ENCODE measurements around the gene FBXW11.
"Not testable (repeated sequence)": the region's sequence is repeated elsewhere in the genome, so short reads cannot be mapped to it uniquely, and the experiment has no call there.

The FBXW11 gene

DNA sequence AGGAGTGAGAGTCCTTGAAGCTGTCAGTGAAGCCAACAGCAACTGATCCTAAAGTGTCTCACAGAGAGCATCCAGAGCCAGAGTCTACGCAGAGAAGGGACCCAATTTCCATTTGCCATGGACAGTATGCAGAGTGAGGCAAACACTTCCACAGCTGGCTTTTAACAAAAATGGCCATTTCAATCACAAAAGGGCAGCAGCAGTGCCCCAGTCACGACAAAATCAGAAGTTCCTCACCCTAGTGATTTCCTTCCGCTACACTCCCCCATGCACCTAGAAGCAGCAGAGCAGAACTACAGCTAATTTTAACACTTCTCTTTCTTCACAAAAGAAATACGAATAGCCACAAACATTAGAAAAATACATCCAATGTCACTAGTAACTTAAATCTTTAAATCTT, 27.9 kb downstream of the FBXW11 start:
- peak in 1 of 2 experiments; percentile 36 for DNase-seq (ENCODE audit: low read depth in 1 of 2, low spot score in 1 of 2)
- TF ChIP-seq, protein P1, sequence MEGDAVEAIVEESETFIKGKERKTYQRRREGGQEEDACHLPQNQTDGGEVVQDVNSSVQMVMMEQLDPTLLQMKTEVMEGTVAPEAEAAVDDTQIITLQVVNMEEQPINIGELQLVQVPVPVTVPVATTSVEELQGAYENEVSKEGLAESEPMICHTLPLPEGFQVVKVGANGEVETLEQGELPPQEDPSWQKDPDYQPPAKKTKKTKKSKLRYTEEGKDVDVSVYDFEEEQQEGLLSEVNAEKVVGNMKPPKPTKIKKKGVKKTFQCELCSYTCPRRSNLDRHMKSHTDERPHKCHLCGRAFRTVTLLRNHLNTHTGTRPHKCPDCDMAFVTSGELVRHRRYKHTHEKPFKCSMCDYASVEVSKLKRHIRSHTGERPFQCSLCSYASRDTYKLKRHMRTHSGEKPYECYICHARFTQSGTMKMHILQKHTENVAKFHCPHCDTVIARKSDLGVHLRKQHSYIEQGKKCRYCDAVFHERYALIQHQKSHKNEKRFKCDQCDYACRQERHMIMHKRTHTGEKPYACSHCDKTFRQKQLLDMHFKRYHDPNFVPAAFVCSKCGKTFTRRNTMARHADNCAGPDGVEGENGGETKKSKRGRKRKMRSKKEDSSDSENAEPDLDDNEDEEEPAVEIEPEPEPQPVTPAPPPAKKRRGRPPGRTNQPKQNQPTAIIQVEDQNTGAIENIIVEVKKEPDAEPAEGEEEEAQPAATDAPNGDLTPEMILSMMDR (IDR thresholded peaks at IDR 0.05; ENCODE audit: insufficient read depth, low read length) = no peak
- TF ChIP-seq SPI1 (IDR thresholded peaks at IDR 0.05; ENCODE audit: borderline replicate concordance, low read depth) (no peak), GABPA (IDR thresholded peaks at IDR 0.05; ENCODE audit: low read depth) (no peak), POLR2AphosphoS5 (IDR thresholded peaks at IDR 0.05; ENCODE audit: low read depth) (no peak)
- TF ChIP-seq, protein P2, sequence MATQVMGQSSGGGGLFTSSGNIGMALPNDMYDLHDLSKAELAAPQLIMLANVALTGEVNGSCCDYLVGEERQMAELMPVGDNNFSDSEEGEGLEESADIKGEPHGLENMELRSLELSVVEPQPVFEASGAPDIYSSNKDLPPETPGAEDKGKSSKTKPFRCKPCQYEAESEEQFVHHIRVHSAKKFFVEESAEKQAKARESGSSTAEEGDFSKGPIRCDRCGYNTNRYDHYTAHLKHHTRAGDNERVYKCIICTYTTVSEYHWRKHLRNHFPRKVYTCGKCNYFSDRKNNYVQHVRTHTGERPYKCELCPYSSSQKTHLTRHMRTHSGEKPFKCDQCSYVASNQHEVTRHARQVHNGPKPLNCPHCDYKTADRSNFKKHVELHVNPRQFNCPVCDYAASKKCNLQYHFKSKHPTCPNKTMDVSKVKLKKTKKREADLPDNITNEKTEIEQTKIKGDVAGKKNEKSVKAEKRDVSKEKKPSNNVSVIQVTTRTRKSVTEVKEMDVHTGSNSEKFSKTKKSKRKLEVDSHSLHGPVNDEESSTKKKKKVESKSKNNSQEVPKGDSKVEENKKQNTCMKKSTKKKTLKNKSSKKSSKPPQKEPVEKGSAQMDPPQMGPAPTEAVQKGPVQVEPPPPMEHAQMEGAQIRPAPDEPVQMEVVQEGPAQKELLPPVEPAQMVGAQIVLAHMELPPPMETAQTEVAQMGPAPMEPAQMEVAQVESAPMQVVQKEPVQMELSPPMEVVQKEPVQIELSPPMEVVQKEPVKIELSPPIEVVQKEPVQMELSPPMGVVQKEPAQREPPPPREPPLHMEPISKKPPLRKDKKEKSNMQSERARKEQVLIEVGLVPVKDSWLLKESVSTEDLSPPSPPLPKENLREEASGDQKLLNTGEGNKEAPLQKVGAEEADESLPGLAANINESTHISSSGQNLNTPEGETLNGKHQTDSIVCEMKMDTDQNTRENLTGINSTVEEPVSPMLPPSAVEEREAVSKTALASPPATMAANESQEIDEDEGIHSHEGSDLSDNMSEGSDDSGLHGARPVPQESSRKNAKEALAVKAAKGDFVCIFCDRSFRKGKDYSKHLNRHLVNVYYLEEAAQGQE (IDR thresholded peaks at IDR 0.05; ENCODE audit: insufficient replicate concordance, low read depth) = no peak
- H3K27ac ChIP-seq (replicated peaks) = no peak overlapping the region
- H3K4me3 ChIP-seq (replicated peaks; ENCODE audit: insufficient read depth, low read length) = no peak overlapping the region
- no peaks in the 10 kb centered on the region for H3K27me3 ChIP-seq (ENCODE audit: insufficient read depth, poor library complexity, severe bottlenecking)

DNA sequence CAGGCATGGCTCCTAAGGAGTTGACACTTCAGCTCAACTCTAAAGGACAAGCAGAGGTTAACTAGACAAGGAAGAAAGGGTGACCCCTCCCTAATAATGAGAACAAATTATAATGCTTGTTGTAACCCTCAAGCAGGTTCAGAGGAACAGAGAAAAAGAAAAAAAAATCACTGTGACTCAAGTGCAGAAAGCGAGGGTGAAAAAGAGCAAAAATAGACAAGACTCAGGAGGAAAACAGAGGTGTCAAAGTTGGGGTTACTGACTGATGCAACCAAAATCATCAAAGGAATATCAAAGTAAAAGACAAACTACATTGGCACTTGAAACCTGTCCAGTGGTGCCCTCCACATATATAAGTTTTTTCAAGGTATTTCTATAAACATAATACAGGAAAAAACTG, 28.4 kb downstream of the FBXW11 start:
- no peak for DNase-seq (ENCODE audit: low read depth in 1 of 2, low spot score in 1 of 2)
- H3K27ac ChIP-seq (replicated peaks) = no peak overlapping the region
- H3K4me3 ChIP-seq (replicated peaks; ENCODE audit: insufficient read depth, low read length) = no peak overlapping the region
- TF ChIP-seq, protein P2 (IDR thresholded peaks at IDR 0.05; ENCODE audit: insufficient replicate concordance, low read depth) = no peak
- no peak for TF ChIP-seq GABPA (IDR thresholded peaks at IDR 0.05; ENCODE audit: low read depth)
- TF ChIP-seq, protein P1 (IDR thresholded peaks at IDR 0.05; ENCODE audit: insufficient read depth, low read length) = no peak
- TF ChIP-seq POLR2AphosphoS5 (IDR thresholded peaks at IDR 0.05; ENCODE audit: low read depth) = no peak
- no peak for TF ChIP-seq SPI1 (IDR thresholded peaks at IDR 0.05; ENCODE audit: borderline replicate concordance, low read depth)
- no peaks in the 10 kb centered on the region for H3K27me3 ChIP-seq (ENCODE audit: insufficient read depth, poor library complexity, severe bottlenecking)

DNA sequence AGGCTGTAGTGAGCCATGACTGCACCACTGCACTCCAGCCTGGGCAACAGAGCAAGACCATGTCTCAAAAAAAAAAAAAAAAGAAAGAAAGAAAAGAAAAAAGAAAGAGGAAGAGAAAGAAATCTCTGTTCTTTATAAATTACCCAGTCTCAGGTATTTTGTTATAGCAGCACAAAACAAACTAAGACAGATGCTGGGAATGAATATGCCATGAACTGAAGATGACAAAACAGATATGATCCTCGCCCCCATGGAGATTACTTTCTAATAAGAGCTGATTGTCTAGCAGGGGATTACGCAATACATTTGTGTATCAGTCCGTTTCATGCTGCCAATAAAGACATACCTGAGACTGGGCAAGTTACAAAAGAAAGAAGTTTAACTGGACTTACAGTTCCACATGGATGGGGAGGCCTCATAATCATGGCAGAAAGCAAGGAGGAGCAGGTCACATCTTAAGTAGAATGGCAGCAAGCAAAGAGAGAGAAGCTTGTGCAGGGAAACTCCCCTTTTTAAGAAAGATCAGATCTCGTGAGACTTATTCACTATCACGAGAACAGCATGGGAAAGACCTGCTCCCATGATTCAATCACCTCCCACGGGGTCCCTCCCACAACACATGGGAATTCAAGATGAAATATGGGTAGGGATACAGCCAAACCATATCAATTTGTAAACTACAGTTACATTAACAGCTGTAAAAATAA, 29.0 kb downstream of the FBXW11 start:
- H3K27me3 ChIP-seq (ENCODE audit: insufficient read depth, poor library complexity, severe bottlenecking); DNase-seq (ENCODE audit: low read depth in 1 of 2, low spot score in 1 of 2); H3K27ac ChIP-seq (replicated peaks); H3K4me3 ChIP-seq (replicated peaks; ENCODE audit: insufficient read depth, low read length): not testable (repeated sequence)

DNA sequence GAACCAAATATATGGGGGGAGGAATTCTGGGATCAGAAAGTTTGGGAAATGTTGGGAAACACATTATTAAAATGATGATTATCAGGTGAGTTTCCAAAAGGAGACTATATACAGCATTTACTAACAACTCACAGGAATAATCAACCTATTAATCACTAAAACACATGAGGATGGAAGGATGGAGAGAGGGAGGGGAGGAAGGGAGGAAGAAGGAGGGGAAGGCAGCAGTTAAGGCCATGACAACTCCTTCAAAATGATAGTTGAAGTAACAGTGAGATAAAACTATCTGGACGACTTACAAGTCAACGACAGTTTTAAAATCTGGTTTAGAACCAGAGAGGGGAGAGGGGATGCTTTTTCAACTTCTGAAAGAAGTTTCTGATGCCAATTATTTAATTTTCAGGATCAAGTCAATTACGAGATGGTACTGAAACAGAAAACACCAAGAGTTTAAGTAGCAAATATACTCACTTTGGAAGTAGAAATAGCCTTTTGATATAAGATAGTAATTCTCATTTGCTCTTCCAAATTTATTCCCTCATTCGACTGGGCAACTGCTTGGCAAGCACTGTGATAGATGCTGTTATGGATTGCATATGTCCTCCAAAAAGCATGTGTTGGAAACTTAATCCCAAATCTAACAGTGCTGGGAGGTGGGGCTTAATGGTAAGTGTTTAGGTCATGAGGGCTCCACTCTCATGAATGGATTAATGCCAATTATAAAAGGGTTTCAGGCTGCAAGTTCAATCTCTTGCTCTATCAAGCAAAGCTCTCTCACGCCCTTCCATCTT, 30.4 kb downstream of the FBXW11 start:
- no peak overlapping the region for H3K27ac ChIP-seq (replicated peaks)
- TF ChIP-seq POLR2AphosphoS5 (IDR thresholded peaks at IDR 0.05; ENCODE audit: low read depth) (no peak), GABPA (IDR thresholded peaks at IDR 0.05; ENCODE audit: low read depth) (no peak), SPI1 (IDR thresholded peaks at IDR 0.05; ENCODE audit: borderline replicate concordance, low read depth) (no peak)
- TF ChIP-seq, protein P2 (IDR thresholded peaks at IDR 0.05; ENCODE audit: insufficient replicate concordance, low read depth) = no peak
- TF ChIP-seq, protein P1 (IDR thresholded peaks at IDR 0.05; ENCODE audit: insufficient read depth, low read length) = no peak
- no peaks in the 10 kb centered on the region for H3K27me3 ChIP-seq (ENCODE audit: insufficient read depth, poor library complexity, severe bottlenecking)
- DNase-seq (ENCODE audit: low read depth in 1 of 2, low spot score in 1 of 2) = no peak
- no peak overlapping the region for H3K4me3 ChIP-seq (replicated peaks; ENCODE audit: insufficient read depth, low read length)
